GM19467 (cell line): ENCODE results near the gene ITSN1.
"Not testable (repeated sequence)": the region's sequence is repeated elsewhere in the genome, so short reads cannot be mapped to it uniquely, and the experiment has no call there.

Experiments
- ATAC-seq: cut with Tn5 transposase; IDR thresholded peaks from one replicate; pipeline ENCODE4 v1.9.1; 2021; ENCODE audit warnings: mild to moderate bottlenecking, moderate library complexity; ENCODE audit not compliant: unreplicated experiment

The ITSN1 gene

GRCh38 chr21:33915368-33916199 lies 273.3 kb downstream of the ITSN1 start, which contains the start of gene ATP5PO:
ATP5PO (minus strand) TSS chr21:33915804; CDS start chr21:33915763, 41 bp downstream.
- peak; percentile 97 for ATAC-seq

GRCh38 chr21:33916200-33916567 lies 273.9 kb downstream of the ITSN1 start:
- no peak for ATAC-seq

DNA sequence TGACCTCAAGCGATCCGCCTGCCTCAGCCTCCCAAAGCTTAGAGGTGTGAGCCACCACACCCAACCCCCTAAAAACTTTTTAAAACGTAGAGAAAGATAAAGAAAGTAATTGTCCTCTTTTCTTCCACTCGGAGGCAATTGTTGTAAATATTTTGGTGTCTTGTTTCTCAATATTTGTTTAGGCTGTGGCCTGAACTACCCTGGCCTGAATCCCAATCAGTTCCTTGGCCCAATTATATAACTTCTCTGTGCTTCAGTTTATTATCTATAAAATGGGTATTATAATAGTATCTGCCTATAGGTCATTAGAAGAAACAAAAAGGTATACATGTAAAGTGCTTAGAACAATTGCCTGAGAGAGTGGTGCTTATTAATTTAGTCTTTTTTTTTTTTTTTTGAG lies 275.1 kb downstream of the ITSN1 start:
- ATAC-seq, result no peak

DNA sequence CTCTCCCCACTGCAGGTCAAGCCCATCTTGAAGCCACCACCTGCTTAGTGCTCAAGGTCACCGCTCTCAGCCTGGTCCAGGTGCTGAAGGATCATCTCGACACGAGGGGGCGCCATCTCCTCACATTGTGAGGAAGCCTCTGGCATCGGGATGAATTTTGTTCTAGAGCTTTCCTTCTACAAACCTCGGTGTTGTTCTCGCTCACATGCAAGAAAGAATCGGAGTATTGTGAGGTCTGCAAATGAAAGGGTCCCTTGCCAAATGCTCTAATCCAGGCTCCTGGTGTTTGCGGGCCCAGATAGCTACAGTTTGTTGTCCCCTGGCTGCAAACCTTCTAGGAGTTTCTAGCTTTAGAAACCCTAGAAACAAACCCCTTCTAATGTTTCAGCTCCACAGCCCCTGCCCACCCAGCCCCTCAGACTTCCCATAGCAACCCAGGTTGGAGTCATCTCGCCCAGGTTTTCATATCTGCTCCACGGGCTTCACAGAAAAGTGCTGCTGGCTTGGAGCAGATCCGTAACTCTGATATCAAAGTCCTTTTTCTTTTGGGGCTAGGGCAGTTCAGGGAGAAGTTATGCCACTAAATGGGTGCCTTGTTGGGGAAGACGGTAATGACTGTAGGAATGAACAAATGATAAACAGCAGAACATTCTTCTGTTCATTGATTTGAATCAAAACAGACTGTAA lies 281.9 kb downstream of the ITSN1 start:
- ATAC-seq, result peak; percentile 82

DNA sequence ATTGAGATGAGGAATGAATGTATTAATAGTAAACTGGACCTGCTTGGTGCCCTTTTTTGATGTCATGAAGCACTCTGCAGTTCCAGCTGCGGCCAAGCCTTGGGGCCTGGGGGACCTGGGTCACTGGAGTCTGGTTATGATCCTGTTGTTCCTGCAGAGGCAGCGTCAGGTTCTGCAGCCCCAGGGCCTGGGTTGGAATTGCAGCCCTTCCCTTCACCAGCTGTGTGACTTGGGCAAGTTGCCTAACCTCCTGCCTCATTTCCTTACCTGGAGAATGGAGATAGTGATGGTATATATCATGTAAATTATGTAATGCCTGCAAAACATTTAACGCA lies 282.4 kb downstream of the ITSN1 start:
- ATAC-seq, result no peak

GRCh38 chr21:33926248-33926647 lies 283.9 kb downstream of the ITSN1 start:
- not testable (repeated sequence) for ATAC-seq

DNA sequence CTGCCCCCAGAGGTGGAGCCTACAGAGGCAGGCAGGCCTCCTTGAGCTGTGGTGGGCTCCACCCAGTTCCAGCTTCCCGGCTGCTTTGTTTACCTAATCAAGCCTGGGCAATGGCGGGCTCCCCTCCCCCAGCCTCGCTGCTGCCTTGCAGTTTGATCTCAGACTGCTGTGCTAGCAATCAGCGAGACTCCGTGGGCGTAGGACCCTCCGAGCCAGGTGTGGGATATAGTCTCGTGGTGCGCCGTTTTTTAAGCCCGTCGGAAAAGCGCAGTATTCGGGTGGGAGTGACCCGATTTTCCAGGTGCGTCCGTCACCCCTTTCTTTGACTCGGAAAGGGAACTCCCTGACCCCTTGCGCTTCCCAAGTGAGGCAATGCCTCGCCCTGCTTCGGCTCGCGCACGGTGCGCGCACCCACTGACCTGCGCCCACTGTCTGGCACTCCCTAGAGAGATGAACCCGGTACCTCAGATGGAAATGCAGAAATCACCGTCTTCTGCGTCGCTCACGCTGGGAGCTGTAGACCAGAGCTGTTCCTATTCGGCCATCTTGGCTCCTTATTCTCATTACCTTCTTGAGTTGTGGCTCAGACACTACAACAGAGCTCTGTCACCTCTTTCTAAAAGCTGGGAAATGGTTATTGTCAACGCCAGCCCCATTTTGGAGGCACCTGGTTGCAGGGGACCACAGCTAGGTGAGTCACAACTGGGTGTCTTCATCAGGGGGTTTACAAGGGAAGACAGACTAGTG lies 288.9 kb downstream of the ITSN1 start:
- ATAC-seq, result not testable (repeated sequence)

- ATAC-seq, result no peak
These were observed 289.6 kb downstream of the ITSN1 start for GRCh38 chr21:33931799-33932390.

DNA sequence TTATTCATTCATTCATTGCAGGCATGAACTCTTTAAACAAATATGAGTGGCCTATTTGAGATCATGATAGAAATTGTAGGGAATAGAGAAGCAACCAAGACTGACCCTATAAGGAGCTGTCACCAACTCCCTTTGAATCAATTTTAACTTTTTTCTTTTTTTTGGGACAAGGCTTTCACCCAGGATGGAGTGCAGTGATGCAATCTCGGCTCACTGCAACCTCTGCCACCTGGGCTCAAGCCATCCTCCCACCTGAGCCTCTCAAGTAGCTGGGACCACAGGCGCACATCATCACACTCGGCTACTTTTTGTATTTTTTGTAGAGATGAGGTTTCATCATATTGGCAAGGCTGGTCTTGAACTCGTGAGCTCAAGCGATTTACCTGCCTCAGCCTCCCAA lies 290.4 kb downstream of the ITSN1 start:
- no peak for ATAC-seq

- ATAC-seq, result no peak
These were observed 294.2 kb downstream of the ITSN1 start for GRCh38 chr21:33936301-33937038.

GRCh38 chr21:33937146-33937545 lies 294.8 kb downstream of the ITSN1 start:
- no peak for ATAC-seq

GRCh38 chr21:33937931-33938339 lies 295.6 kb downstream of the ITSN1 start:
- ATAC-seq, result no peak

DNA sequence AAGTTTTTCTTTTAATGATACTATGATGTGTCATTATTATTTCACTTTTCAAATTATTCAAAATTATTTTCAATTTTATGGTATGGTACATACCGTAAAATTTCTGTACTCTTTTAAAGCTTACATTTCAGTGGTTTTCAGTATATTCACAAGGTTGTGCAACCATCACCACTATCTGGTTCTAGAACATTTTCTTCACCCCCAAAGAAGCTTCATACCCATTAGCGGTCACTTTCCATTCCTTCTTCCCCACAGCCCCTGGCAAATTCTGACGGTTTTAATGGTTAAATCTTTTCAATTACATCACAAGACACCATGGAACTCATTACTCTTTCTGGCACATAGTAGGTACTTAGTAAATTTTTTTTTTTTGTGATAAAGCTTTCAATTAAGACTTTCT lies 296.1 kb downstream of the ITSN1 start:
- ATAC-seq, result no peak

DNA sequence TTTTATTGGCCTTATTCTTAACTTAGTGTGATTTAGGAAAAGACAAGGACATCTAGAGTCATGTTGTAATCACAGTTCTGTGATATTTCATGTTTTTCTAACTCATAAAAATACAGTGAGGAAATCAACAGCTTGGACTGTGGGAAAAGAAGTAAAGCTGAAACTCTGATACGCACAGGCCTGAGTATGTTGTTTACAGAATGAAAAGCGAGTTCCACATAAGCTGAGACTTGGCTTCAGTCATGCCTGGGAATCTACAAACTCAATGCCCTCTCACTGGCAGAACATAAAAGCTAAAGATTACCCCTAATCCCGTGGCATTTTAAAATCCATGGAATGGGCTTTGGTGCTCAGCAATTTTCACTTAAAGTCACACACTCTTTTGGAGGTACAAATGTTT lies 296.9 kb downstream of the ITSN1 start:
- no peak for ATAC-seq

- ATAC-seq, result no peak
These were observed 298.0 kb downstream of the ITSN1 start for GRCh38 chr21:33940164-33940880.

- ATAC-seq, result no peak
These were observed 298.6 kb downstream of the ITSN1 start for GRCh38 chr21:33940881-33941245.

- no peak for ATAC-seq
These were observed 300.1 kb downstream of the ITSN1 start for GRCh38 chr21:33942426-33942825.

DNA sequence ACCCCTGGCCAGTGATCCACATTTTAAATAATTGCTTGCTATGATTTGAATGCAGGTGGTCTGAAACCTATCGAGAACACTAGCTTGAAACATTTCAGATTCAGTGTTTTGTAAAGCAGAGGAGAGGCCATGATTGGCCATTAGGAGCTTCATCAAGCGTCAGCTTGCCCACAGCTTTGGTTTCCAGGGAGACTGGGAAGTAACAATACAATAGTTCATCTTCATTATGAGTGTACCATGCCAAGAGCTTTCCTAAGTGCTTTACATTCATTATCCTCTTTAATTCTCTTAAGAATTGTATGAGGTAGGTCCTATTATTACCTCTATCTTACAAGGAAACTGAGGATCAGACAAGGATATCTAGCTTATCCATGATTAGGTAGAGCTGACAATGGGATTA lies 301.0 kb downstream of the ITSN1 start:
- no peak for ATAC-seq

DNA sequence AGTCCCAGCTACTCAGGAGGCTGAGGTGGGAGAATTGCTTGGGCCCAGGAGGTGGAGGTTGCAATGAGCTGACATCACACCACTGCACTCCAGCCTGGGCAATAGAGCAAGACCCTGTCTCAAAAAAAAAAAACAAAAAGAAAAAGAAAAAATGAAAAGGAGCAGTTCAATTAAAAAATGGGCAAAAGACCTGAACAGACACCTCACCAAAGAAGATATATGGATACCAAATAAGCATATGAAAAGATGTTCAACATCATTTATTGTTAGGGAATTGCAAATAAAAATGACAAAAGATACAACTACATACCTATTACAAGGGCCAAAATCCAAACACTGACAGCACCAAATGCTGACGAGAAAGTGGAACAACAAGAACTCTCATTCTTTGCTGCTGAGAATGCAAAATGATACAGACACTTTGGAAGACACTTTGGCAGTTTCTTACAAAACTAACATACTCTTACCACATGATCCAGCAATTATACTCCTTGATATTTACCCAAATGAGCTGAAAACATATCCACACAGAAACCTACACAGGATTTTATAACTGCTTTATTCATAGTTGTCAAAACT lies 302.0 kb downstream of the ITSN1 start:
- ATAC-seq, result no peak
